K562 (cell line): ENCODE data around the gene USH2A. TPM values are rescaled to one million over a fixed set of nuclear protein-coding genes. Genes with fewer than 3 reads are reported as not detected.

Source experiments
- ATAC-seq: fragments of 200-7000 bp; cut with Tn5 transposase; 3 replicates; pipeline ENCODE4 v1.9.1; 2020; ENCODE audit warnings: moderate library complexity
- BruUV-seq: library from RNA; stranded (reverse); fragments of 400-500 nt; replicated peaks from 2 replicates; lab custom pipeline; 2021; lab: Mats Ljungman, UMichigan
- CTCF ChIA-PET: fragments of 300-600 bp; formaldehyde crosslinking; extraction: SDS; loops from one replicate; lab custom pipeline; 2021; ENCODE audit warnings: low intra/inter-chr PET ratio; lab: Yijun Ruan, JAX
- POLR2A ChIA-PET: fragments of 300-600, 350-650 bp; sonication (Branson Sonifier 250); formaldehyde crosslinking; extraction: SDS; loops from one replicate; lab custom pipeline; 2021; ENCODE audit warnings: antibody characterized with exemption, inconsistent platforms; lab: Yijun Ruan, JAX
- DNase-seq, 4 experiments: peaks; one replicate each; pipeline versions ENCODE4 v3.0.0 to v3.0.0-alpha.2; 2011 to 2018; ENCODE audit warnings: low spot score in 3 of 4, mixed read lengths in 3 of 4; ENCODE audit errors: extremely low read depth in 1 of 4
- FAIRE-seq: peaks from 2 replicates; lab custom pipeline; 2011; peaks lifted over from hg19 to GRCh38; lab: Jason Lieb, UNC
- H2AFZ ChIP-seq: 2 replicates; pipeline ENCODE4 v1.6.0; 2011; ENCODE audit warnings: low read depth, low read length, control low read depth, inconsistent platforms
- H3K27ac ChIP-seq: fragments of 200-600 bp; 3 replicates; pipeline ENCODE4 v1.8.0; 2011; ENCODE audit warnings: low read depth, mild to moderate bottlenecking, control low read depth, inconsistent platforms, low read length, moderate library complexity, mixed read lengths; ENCODE audit errors: extremely low read depth
- H3K27me3 ChIP-seq, 2 experiments: fragments of 300-600 bp in 1 of 2; 2 replicates in 1 of 2; 3 replicates in 1 of 2; pipeline versions ENCODE4 v1.6.0 to v1.8.0; 2011; ENCODE audit warnings: inconsistent platforms in 2 of 2, low read length in 2 of 2, mild to moderate bottlenecking in 1 of 2, mixed read lengths in 1 of 2, moderate library complexity in 1 of 2; ENCODE audit not compliant: control insufficient read depth in 2 of 2, insufficient read depth in 2 of 2
- H3K36me3 ChIP-seq: fragments of 300-600 bp; 3 replicates; pipeline ENCODE4 v1.8.0; 2011; ENCODE audit warnings: mild to moderate bottlenecking, low read length, inconsistent platforms; ENCODE audit not compliant: control insufficient read depth, insufficient read depth
- H3K4me1 ChIP-seq, 2 experiments: fragments of 200-600 bp in 1 of 2; replicated peaks in 1 of 2; 2 replicates in 1 of 2; 3 replicates in 1 of 2; pipeline versions ENCODE4 v1.5.1 to v1.8.0; 2011; ENCODE audit warnings: inconsistent platforms in 2 of 2, low read length in 2 of 2, mild to moderate bottlenecking in 1 of 2, mixed read lengths in 1 of 2, moderate library complexity in 1 of 2; ENCODE audit not compliant: control insufficient read depth in 2 of 2, insufficient read depth in 2 of 2
- H3K4me2 ChIP-seq: 2 replicates; pipeline ENCODE4 v1.6.1; 2011; ENCODE audit warnings: low read length, control low read depth, inconsistent platforms, mixed read lengths; ENCODE audit not compliant: insufficient read depth
- H3K4me3 ChIP-seq: fragments of 200-600 bp; sonication (generic), shearing (Covaris generic); 2 replicates; pipeline ENCODE4 v1.5.1; 2016; ENCODE audit warnings: control low read depth, inconsistent platforms
- H3K79me2 ChIP-seq: fragments of 200-600 bp; 3 replicates; pipeline ENCODE4 v1.8.0; 2011; ENCODE audit warnings: low read length, inconsistent platforms; ENCODE audit not compliant: control insufficient read depth, insufficient read depth
- H3K9ac ChIP-seq, 2 experiments: 2 replicates each; pipeline versions ENCODE4 v1.6.0 to v1.6.1; 2011; ENCODE audit warnings: low read depth in 2 of 2, low read length in 2 of 2, control low read depth in 1 of 2, inconsistent platforms in 1 of 2, mild to moderate bottlenecking in 1 of 2, mixed read lengths in 1 of 2; ENCODE audit not compliant: insufficient read depth in 1 of 2
- H3K9me1 ChIP-seq: one replicate; pipeline ENCODE4 v1.6.0; 2011; ENCODE audit warnings: inconsistent platforms, mild to moderate bottlenecking, low read length, moderate library complexity; ENCODE audit not compliant: control insufficient read depth, insufficient read depth
- H3K9me3 ChIP-seq: replicated peaks from 2 replicates; pipeline ENCODE4 v1.5.1; 2011; ENCODE audit warnings: low read depth, low read length, inconsistent platforms; ENCODE audit not compliant: control insufficient read depth, insufficient read depth
- H4K20me1 ChIP-seq: replicated peaks from 2 replicates; pipeline ENCODE4 v1.6.1; 2011; ENCODE audit warnings: low read length, inconsistent platforms, mixed read lengths; ENCODE audit not compliant: control insufficient read depth, insufficient read depth
- ARHGAP35 ChIP-seq: fragments of 450-650 bp; IDR thresholded peaks from 2 replicates; pipeline ENCODE4 v1.6.1; 2018; ENCODE audit not compliant: partially characterized antibody
- BMI1 ChIP-seq: fragments of 150-350 bp; IDR thresholded peaks from 2 replicates; pipeline ENCODE4 v1.6.1; 2014; ENCODE audit warnings: low read length
- CHD7 ChIP-seq: fragments of 200-600 bp; sonication (generic); IDR thresholded peaks from one replicate; pipeline ENCODE4 v1.6.1; 2012; ENCODE audit warnings: mild to moderate bottlenecking, low read depth, low read length, inconsistent platforms
- E2F4 ChIP-seq: sonication (generic); formaldehyde crosslinking; IDR thresholded peaks from 2 replicates; pipeline ENCODE4 v1.8.0; 2022; ENCODE audit warnings: mild to moderate bottlenecking, low read depth, missing genetic modification reagents
- RHOXF2B ChIP-seq: fragments of 250-450 bp; sonication (Bioruptor Pico); conservative IDR thresholded peaks from 2 replicates; pipeline ENCODE4 v1.5.1; 2021
- U2AF2 ChIP-seq: fragments of 200-400 bp; formaldehyde crosslinking; optimal IDR thresholded peaks from 2 replicates; pipeline ENCODE3; 2017; ENCODE audit warnings: low read depth, mild to moderate bottlenecking, low read length
- XRCC4 ChIP-seq: IDR thresholded peaks from one replicate; pipeline ENCODE4 v1.6.1; 2011; ENCODE audit not compliant: insufficient read depth, insufficient read length; ENCODE audit errors: extremely low read depth
- ZNF212 ChIP-seq: fragments of 450-650 bp; formaldehyde crosslinking; IDR thresholded peaks from 2 replicates; pipeline ENCODE4 v1.4.0; 2020; ENCODE audit warnings: mild to moderate bottlenecking
- ZNF274 ChIP-seq: IDR thresholded peaks from 2 replicates; pipeline ENCODE4 v1.6.1; 2011; ENCODE audit warnings: low read depth, mild to moderate bottlenecking, low read length, moderate library complexity, borderline replicate concordance
- ZNF408 ChIP-seq: fragments of 250-450 bp; sonication (Bioruptor Pico); IDR thresholded peaks from 2 replicates; pipeline ENCODE4 v1.4.0; 2020; ENCODE audit warnings: low read depth, mild to moderate bottlenecking, moderate library complexity
- ZNF436 ChIP-seq: fragments of 250-450, 450-650 bp; sonication (Bioruptor Pico); formaldehyde crosslinking; IDR thresholded peaks from 2 replicates; pipeline ENCODE4 v1.7.0; 2020; ENCODE audit warnings: mild to moderate bottlenecking
- ZNF696 ChIP-seq: fragments of 250-450 bp; sonication (Bioruptor Pico); conservative IDR thresholded peaks from 2 replicates; pipeline ENCODE4 v1.4.0; 2020; ENCODE audit warnings: mild to moderate bottlenecking, moderate library complexity
- WGBS: fragments of 100-300 bp; shearing (Covaris generic); methylation state at CpG from one replicate; pipeline ENCODE4 v1.1.6; 2016; ENCODE audit warnings: low coverage, mixed read lengths; ENCODE audit not compliant: insufficient coverage; ENCODE audit errors: missing lambda C conversion rate; 5-methylcytosine and 5-hydroxymethylcytosine counted together
- in situ Hi-C: fragments of 300-500 bp; cut with MboI; formaldehyde crosslinking; loops from 4 replicates; pipeline ENCODE4 v1.15.0; 2018; ENCODE audit warnings: inconsistent platforms, mixed read lengths
- intact Hi-C: fragments of 100-400 bp; cut with micrococcal nuclease; formaldehyde crosslinking; loops from 2 replicates; pipeline ENCODE4 v1.14.2; 2022
- polyA plus RNA-seq, 8 experiments: library from polyadenylated mRNA; depleted of rRNA in 4 of 8; stranded (reverse) in 5 of 8; unstranded in 3 of 8; fragments of >200 nt; fragmentation: Nextera tagmentation in 2 of 8; fragmentation: Illumina TruSeq in 1 of 8; extraction: Ambion mirVana in 2 of 8; extraction: Trizol in 1 of 8; gene quantifications; 2 replicates each; pipeline versions ENCODE4 v1.2.1 to v1.2.3, GENCODE V29; 2011 to 2014; ENCODE audit warnings: inconsistent platforms in 1 of 8, missing spikeins in 1 of 8
- total RNA-seq, 7 experiments: library from RNA; depleted of rRNA in 6 of 7; stranded (reverse); fragments of >200 nt in 6 of 7; fragmentation: Illumina TruSeq in 2 of 7; extraction: Trizol in 2 of 7; gene quantifications; 2 replicates each; pipeline versions ENCODE4 v1.2.1 to v1.2.3, GENCODE V29; 2011 to 2021; ENCODE audit warnings: low replicate concordance in 1 of 7

Gene USH2A
- total and polyA plus RNA-seq, 9 of the 15 experiments (the other 6 are each of a cell fraction or from before 2014, with no cell fraction given), result under 0.01 TPM; not detected in 7

- no TSS peak for BruUV-seq
- no peak for DNase-seq
- H3K4me1 ChIP-seq, result no peaks in the 10 kb centered on the region
- H3K79me2 ChIP-seq, result no peaks in the 10 kb centered on the region
- intact Hi-C loops (no loop called here), in situ Hi-C loops (no loop called here)
- H3K9ac ChIP-seq, result no peak overlapping the region
- no peak overlapping the region for H3K4me2 ChIP-seq
- ChIA-PET CTCF (no interaction called here), POLR2A (no interaction called here)
- H3K9me1 ChIP-seq, result no peaks in the 10 kb centered on the region
- H3K36me3 ChIP-seq, result no peaks in the 10 kb centered on the region
- no peaks in the 10 kb centered on the region; the same call in 1 of the 2 replicates for H3K9me3 ChIP-seq
- WGBS, result 5% methylated on average over 2 of the region's 2 CpGs
- no peak for ATAC-seq
- H3K27ac ChIP-seq, result no peak overlapping the region
- no peak overlapping the region for H3K4me3 ChIP-seq
- no peaks in the 10 kb centered on the region for H4K20me1 ChIP-seq
- no peak for FAIRE-seq
- H3K27me3 ChIP-seq, result no peaks in the 10 kb centered on the region
- H2AFZ ChIP-seq, result no peak overlapping the region
- TF ChIP-seq ZNF212 (CRISPR knock-in tag), result no peak
- TF ChIP-seq CHD7, result no peak
- no peak for TF ChIP-seq XRCC4
- TF ChIP-seq E2F4 (CRISPR knock-in tag), result no peak
- no peak for TF ChIP-seq ZNF274
- no peak for TF ChIP-seq U2AF2
- no peak for TF ChIP-seq ZNF696 (CRISPR knock-in tag)
- no peak for TF ChIP-seq RHOXF2B (CRISPR knock-in tag)
- TF ChIP-seq ZNF408 (CRISPR knock-in tag), result no peak
- no peak for TF ChIP-seq ARHGAP35
- TF ChIP-seq BMI1, result no peak
- no peak for TF ChIP-seq ZNF436 (CRISPR knock-in tag)
These were observed 239.0 kb downstream of the USH2A start for GRCh38 chr1:216184126-216184680.
